Measurements from ENCODE around the gene PBXIP1.

GRCh38 chr1:154931940-154932487, 23.9 kb downstream of the PBXIP1 start:
- TF ChIP-seq EZH2 (IDR thresholded peaks at IDR 0.05; ENCODE audit: borderline replicate concordance): no peak
- TF ChIP-seq, protein P1, sequence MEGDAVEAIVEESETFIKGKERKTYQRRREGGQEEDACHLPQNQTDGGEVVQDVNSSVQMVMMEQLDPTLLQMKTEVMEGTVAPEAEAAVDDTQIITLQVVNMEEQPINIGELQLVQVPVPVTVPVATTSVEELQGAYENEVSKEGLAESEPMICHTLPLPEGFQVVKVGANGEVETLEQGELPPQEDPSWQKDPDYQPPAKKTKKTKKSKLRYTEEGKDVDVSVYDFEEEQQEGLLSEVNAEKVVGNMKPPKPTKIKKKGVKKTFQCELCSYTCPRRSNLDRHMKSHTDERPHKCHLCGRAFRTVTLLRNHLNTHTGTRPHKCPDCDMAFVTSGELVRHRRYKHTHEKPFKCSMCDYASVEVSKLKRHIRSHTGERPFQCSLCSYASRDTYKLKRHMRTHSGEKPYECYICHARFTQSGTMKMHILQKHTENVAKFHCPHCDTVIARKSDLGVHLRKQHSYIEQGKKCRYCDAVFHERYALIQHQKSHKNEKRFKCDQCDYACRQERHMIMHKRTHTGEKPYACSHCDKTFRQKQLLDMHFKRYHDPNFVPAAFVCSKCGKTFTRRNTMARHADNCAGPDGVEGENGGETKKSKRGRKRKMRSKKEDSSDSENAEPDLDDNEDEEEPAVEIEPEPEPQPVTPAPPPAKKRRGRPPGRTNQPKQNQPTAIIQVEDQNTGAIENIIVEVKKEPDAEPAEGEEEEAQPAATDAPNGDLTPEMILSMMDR (IDR thresholded peaks at IDR 0.05; ENCODE audit: poor library complexity): no peak

All from hepatocyte (in vitro differentiated cells).